ENCODE data around the gene PAM16.
A peak's percentile ranks its signal among the peaks of the same experiment; 100 is the strongest.

The PAM16 gene

GRCh38 chr16:4316108-4316863 is 34.8 kb downstream of the PAM16 start:
- Histone ChIP-seq H3K36me3 (ENCODE audit: low read depth) (no peaks in the 10 kb centered on the region), H3K27me3 (ENCODE audit: insufficient read depth, poor library complexity, severe bottlenecking) (no peaks in the 10 kb centered on the region), H3K27ac (ENCODE audit: poor library complexity, severe bottlenecking) (peak overlapping the region; percentile 94), H3K4me3 (ENCODE audit: severe bottlenecking) (peak overlapping the region; percentile 61), H3K9me3 (ENCODE audit: severe bottlenecking) (no peaks in the 10 kb centered on the region), H3K4me1 (ENCODE audit: insufficient read depth, poor library complexity, severe bottlenecking) (peaks cover 34% of the 10 kb centered on the region)
- DNase-seq (ENCODE audit: low spot score) (no peak), ATAC-seq (ENCODE audit: low read depth) (no peak)
- TF ChIP-seq CTCF (IDR thresholded peaks at IDR 0.05; ENCODE audit: poor library complexity, severe bottlenecking), result no peak

DNA sequence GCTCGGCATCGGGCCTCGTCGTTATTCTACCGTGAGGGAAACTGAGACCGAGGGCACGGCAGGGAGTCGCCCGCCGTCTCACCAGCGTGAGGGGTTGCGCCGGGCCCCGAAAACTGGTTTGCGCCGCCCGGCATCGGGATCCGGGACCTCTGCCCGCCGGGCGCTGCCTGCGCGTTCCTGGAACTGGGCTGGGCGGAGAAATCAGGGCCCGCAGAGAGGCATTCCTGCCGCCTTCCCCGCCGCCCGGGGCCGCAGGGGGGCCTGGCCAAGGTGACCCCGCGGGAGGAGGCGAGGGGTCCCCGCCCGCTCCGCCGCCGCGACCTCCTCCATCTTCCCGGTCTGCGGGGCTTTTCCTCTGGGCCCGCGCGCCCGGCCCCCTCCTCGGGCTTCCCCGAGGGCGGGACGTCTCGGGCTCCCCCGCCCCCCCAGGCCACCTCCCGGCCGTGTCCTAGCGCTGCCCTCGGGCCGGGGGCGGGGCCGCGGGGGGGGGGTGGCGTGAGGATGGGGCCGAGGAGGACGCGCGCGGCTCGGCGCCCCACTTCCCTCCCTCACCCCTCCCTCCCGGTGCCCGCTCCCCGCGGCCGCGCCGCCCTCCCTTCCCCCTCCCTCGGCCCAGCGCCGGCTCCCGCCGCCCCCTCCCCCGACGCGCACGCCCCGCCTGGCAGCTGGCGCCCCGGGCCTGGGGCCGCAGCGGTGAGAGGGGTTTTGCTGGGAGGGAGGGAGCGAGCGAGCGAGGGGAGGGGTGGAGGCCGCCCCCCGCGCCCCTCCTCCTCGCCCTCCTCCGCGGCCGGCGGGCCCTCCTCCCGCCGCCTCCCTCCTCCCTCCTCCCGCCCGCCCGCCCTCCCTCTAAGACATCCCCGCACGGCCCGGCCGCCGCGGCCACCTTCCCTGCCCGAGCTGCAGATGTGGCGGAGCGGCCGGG is 35.7 kb downstream of the PAM16 start, which contains the start of gene GLIS2:
GLIS2 (plus strand) TSS at position 882 of the 922 bp plus-strand sequence. CDS start 16,214 bp downstream, outside the sequence.
- Histone ChIP-seq H3K4me3 (ENCODE audit: severe bottlenecking) (peak within 1 kb of the TSS; percentile 61), H3K9me3 (ENCODE audit: severe bottlenecking) (no peaks in the 10 kb centered on the region), H3K27ac (ENCODE audit: poor library complexity, severe bottlenecking) (peak within 1 kb of the TSS; percentile 94), H3K4me1 (ENCODE audit: insufficient read depth, poor library complexity, severe bottlenecking) (peaks cover 28% of the 10 kb centered on the region), H3K27me3 (ENCODE audit: insufficient read depth, poor library complexity, severe bottlenecking) (no peaks in the 10 kb centered on the region), H3K36me3 (ENCODE audit: low read depth) (no peaks in the 10 kb centered on the region)
- DNase-seq (ENCODE audit: low spot score), result peak; percentile 71
- ATAC-seq (ENCODE audit: low read depth), result peak; percentile 29
- no peak for TF ChIP-seq CTCF (IDR thresholded peaks at IDR 0.05; ENCODE audit: poor library complexity, severe bottlenecking)

- ATAC-seq (ENCODE audit: low read depth) (no peak), DNase-seq (ENCODE audit: low spot score) (peak; percentile 62)
- Histone ChIP-seq H3K4me1 (ENCODE audit: insufficient read depth, poor library complexity, severe bottlenecking) (peaks cover 20% of the 10 kb centered on the region), H3K27ac (ENCODE audit: poor library complexity, severe bottlenecking) (peak overlapping the region; percentile 94), H3K4me3 (ENCODE audit: severe bottlenecking) (peak overlapping the region; percentile 61), H3K36me3 (ENCODE audit: low read depth) (no peaks in the 10 kb centered on the region), H3K27me3 (ENCODE audit: insufficient read depth, poor library complexity, severe bottlenecking) (no peaks in the 10 kb centered on the region), H3K9me3 (ENCODE audit: severe bottlenecking) (no peaks in the 10 kb centered on the region)
- no peak for TF ChIP-seq CTCF (IDR thresholded peaks at IDR 0.05; ENCODE audit: poor library complexity, severe bottlenecking)
Observed at GRCh38 chr16:4314532-4315185, 36.5 kb downstream of the PAM16 start.

DNA sequence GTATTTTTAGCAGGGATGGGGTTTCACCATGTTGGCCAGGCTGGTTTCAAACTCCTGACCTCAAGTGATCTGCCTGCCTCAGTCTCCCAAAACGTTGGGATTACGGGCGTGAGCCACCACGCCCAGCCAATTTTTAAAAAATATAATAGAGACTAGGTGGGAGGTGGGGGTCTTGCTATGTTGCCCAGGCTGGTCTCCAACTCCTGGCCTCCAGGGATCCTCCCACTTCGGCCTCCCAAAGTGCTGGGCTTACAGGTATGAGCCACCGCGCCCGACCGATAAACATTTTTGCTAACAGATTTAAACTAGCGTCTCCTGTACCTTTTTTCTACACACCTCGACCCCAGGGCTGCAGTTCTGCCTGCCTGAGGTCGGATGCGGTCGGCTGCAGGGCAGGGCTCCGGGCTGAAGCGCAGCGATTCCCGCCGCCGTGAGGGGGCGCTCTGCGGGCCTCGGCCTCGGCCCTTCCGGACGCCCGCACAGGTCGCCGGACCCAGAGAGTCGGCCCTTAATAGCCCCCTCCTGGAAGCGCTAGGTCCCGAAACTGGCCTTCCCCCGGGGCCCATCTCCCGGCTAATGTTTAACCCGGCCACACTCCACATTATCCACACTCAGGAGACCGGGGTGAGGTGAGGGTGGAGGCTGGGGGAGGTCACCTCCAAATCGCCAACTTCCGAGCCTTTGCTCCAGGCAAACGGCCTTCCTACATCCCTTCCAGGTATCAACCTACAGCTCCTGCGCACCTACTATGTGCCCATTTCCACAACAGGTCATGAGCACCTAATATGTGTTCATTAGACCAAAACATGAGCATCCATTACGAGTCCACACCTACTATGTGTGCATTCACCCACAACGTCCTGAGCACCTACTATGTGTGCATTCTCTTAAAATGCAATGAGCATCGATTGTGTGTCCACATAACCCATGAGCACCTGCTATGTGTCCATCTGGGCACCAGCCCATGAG is 37.3 kb downstream of the PAM16 start:
- Histone ChIP-seq H3K4me3 (ENCODE audit: severe bottlenecking) (no peak overlapping the region), H3K27ac (ENCODE audit: poor library complexity, severe bottlenecking) (no peak overlapping the region), H3K27me3 (ENCODE audit: insufficient read depth, poor library complexity, severe bottlenecking) (no peaks in the 10 kb centered on the region), H3K36me3 (ENCODE audit: low read depth) (no peaks in the 10 kb centered on the region), H3K9me3 (ENCODE audit: severe bottlenecking) (no peaks in the 10 kb centered on the region), H3K4me1 (ENCODE audit: insufficient read depth, poor library complexity, severe bottlenecking) (peaks cover 12% of the 10 kb centered on the region)
- DNase-seq (ENCODE audit: low spot score) (no peak), ATAC-seq (ENCODE audit: low read depth) (no peak)
- TF ChIP-seq CTCF (IDR thresholded peaks at IDR 0.05; ENCODE audit: poor library complexity, severe bottlenecking), result peak; percentile 39

Data from RWPE2 (cell line).